HEK293T (cell line): ENCODE measurements around the gene PC.

Source experiments
- CTCF ChIA-PET: fragments of 350-600 bp; formaldehyde crosslinking; extraction: SDS; loops from one replicate; lab custom pipeline; 2021; ENCODE audit warnings: antibody characterized with exemption, inconsistent platforms; lab: Yijun Ruan, JAX
- POLR2A ChIA-PET: fragments of 350-600 bp; formaldehyde crosslinking; extraction: SDS; loops from one replicate; lab custom pipeline; 2020; ENCODE audit warnings: antibody characterized with exemption, inconsistent platforms; lab: Yijun Ruan, JAX
- DNase-seq: peaks from one replicate; pipeline ENCODE4 v3.0.0; 2012; ENCODE audit warnings: mixed read lengths; ENCODE audit errors: extremely low spot score
- ARNT ChIP-seq: fragments of 450-650 bp; IDR thresholded peaks from 2 replicates; pipeline ENCODE4 v1.6.1; 2017; ENCODE audit warnings: mild to moderate bottlenecking
- BHLHE40 ChIP-seq: fragments of 450-650 bp; IDR thresholded peaks from 2 replicates; pipeline ENCODE4 v1.6.1; 2016; ENCODE audit warnings: mild to moderate bottlenecking, moderate library complexity, borderline replicate concordance
- CTBP1 ChIP-seq: fragments of 450-650 bp; IDR thresholded peaks from 2 replicates; pipeline ENCODE4 v1.6.1; 2016; ENCODE audit warnings: borderline replicate concordance
- ELF4 ChIP-seq: fragments of 450-650 bp; IDR thresholded peaks from 2 replicates; pipeline ENCODE4 v1.6.1; 2017; ENCODE audit warnings: antibody characterized with exemption
- FOXA1 ChIP-seq: fragments of 450-650 bp; IDR thresholded peaks from 2 replicates; pipeline ENCODE4 v1.6.1; 2016; ENCODE audit warnings: mild to moderate bottlenecking
- FOXK2 ChIP-seq: fragments of 450-650 bp; IDR thresholded peaks from 2 replicates; pipeline ENCODE4 v1.6.1; 2016; ENCODE audit warnings: mild to moderate bottlenecking
- FOXM1 ChIP-seq: fragments of 450-650 bp; IDR thresholded peaks from 2 replicates; pipeline ENCODE4 v1.6.1; 2017; ENCODE audit warnings: mild to moderate bottlenecking, borderline replicate concordance
- HDGF ChIP-seq: fragments of 450-650 bp; IDR thresholded peaks from 2 replicates; pipeline ENCODE4 v1.6.1; 2017; ENCODE audit warnings: antibody characterized with exemption, borderline replicate concordance
- L3MBTL2 ChIP-seq: fragments of 450-650 bp; conservative IDR thresholded peaks from 2 replicates; pipeline ENCODE4 v1.6.1; 2016; ENCODE audit warnings: mild to moderate bottlenecking
- LEF1 ChIP-seq: fragments of 450-650 bp; IDR thresholded peaks from 2 replicates; pipeline ENCODE4 v1.6.1; 2017; ENCODE audit warnings: mild to moderate bottlenecking, borderline replicate concordance
- NFRKB ChIP-seq: fragments of 450-650 bp; IDR thresholded peaks from 2 replicates; pipeline ENCODE4 v1.6.1; 2016; ENCODE audit warnings: mild to moderate bottlenecking, moderate library complexity
- SP1 ChIP-seq: fragments of 450-650 bp; IDR thresholded peaks from 2 replicates; pipeline ENCODE4 v1.6.1; 2017
- SUZ12 ChIP-seq: fragments of 450-650 bp; IDR thresholded peaks from 2 replicates; pipeline ENCODE4 v1.6.1; 2016; ENCODE audit warnings: mild to moderate bottlenecking
- TARDBP ChIP-seq: fragments of 450-650 bp; IDR thresholded peaks from 2 replicates; pipeline ENCODE4 v1.6.1; 2016
- ZNF384 ChIP-seq: fragments of 450-650 bp; IDR thresholded peaks from 2 replicates; pipeline ENCODE4 v1.6.1; 2016
- TF ChIP-seq, protein P1 (sequence below): fragments of 450-650 bp; IDR thresholded peaks from 2 replicates; pipeline ENCODE4 v1.6.1; 2016

Gene PC

DNA sequence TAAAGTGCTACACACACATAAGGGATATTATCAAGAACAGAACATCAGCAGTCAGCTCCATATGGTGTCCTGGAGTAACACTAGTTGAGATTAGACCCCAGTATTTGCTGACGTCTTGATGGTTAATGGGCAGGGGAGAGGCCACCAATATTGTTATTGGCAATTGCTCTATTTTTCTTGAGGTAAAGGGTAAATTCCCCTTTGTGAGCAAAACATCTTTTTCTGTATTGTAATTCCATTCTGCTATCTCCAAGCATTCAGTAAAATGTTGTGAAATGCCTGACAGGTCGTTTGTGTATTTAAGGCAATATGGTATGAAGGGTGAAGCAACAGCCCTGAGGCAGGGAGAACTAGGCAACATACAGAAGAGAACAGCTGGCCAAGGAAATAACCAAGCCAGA, 21.9 kb downstream of the PC start:
- CTCF ChIA-PET = interaction anchor here (1.0 kb wide), 1 partner anchor 19 kb away, joined by 3 read pairs; no protein-coding TSS in a partner anchor
- DNase-seq = no peak
- POLR2A ChIA-PET = no interaction called here
- TF ChIP-seq L3MBTL2 (no peak), LEF1 (no peak), ZNF384 (no peak), FOXA1 (no peak), HDGF (no peak), BHLHE40 (no peak), ELF4 (no peak), FOXK2 (no peak), CTBP1 (no peak), TARDBP (no peak), SP1 (no peak), SUZ12 (no peak), NFRKB (no peak)
- TF ChIP-seq, protein P1, sequence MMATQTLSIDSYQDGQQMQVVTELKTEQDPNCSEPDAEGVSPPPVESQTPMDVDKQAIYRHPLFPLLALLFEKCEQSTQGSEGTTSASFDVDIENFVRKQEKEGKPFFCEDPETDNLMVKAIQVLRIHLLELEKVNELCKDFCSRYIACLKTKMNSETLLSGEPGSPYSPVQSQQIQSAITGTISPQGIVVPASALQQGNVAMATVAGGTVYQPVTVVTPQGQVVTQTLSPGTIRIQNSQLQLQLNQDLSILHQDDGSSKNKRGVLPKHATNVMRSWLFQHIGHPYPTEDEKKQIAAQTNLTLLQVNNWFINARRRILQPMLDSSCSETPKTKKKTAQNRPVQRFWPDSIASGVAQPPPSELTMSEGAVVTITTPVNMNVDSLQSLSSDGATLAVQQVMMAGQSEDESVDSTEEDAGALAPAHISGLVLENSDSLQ = no peak

DNA sequence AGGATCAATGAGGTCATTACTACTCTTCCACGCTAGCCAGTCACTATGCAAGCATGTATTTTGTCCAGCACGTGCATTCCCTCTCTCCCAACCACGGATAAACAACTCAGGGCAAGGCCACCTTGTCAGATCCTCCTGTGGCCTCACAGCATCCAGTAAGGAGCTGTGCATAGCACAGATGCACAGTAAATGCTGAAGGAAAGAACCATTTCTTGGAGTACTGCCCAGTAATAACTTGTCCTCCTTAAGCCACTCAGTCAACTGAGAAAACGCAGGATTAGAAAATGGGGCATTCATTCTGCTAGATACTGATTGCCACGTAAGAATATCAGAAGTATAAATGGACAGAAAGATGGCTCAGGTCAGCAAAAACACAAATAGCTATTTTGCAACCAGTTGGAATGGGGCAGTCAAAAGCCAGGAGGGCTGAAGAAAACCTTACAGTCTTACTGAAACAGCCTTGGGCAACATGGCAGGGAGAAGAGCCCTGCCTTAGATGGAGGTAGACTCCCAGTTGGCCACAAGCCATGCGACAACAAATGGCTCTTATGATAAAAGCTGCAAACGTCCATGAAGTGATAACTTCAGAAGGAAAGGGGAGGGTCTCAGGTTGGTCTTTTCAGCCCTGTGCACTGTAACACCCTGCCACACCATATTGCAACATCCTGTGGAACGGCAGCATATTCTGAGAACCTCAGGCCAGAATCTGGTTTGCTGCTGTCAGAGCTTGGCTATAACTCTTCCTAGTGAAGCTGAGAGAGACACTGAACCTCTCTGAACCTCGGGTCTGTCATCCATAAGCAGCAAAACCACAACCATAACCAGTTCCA, 23.0 kb downstream of the PC start:
- POLR2A ChIA-PET = no interaction called here
- TF ChIP-seq BHLHE40 = no peak
- TF ChIP-seq ARNT = no peak
- TF ChIP-seq FOXA1 = no peak
- TF ChIP-seq NFRKB = no peak
- no peak for TF ChIP-seq FOXK2
- no peak for TF ChIP-seq FOXM1
- no peak for TF ChIP-seq ELF4
- no peak for TF ChIP-seq SP1
- no peak for TF ChIP-seq SUZ12
- no peak for TF ChIP-seq ZNF384
- TF ChIP-seq CTBP1 = no peak
- no peak for TF ChIP-seq LEF1
- TF ChIP-seq L3MBTL2 = no peak
- TF ChIP-seq HDGF = no peak
- CTCF ChIA-PET = interaction anchor here (0.6 kb wide), 1 partner anchor 458 kb away, joined by 3 read pairs; no protein-coding TSS in a partner anchor
- DNase-seq = no peak

DNA sequence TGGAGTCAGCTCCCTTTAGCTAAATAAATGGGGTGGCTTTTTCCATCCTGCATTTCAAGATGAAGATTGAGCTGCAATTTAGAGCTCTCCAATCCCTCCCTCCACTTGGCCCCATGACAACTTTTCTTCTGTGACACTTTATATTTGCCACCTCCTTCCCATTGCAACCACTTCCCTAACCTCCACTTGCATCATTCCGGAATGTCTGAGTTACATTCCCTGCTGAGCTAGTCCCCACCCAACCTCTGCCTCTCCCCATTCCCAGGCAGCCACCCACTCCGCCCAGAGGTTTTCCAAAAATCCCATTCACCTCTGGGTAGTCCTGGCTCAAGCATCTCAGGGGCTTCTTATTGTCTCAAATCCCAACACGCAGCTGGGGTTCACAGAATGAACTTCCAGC, 24.7 kb downstream of the PC start:
- ChIA-PET POLR2A (no interaction called here), CTCF (no interaction called here)
- DNase-seq = no peak

DNA sequence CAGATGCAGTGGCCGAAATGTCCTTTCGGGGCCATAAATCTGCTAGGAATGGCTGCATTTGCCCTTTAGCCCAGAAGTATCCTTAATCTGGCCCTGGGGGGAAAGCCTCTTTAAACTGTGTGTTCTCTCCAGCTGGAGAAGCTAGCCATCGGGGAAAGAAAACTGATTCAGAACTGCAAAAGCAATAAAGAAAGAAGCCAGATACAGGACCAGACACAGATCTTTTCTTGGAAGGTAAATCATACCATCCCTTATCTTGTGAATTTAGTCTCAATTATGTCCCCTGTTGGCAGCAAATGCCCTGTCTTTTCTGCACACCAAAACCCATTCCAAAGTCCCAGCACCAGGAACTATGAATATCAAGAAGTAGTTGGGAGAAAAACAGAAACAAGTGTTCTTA, 25.6 kb downstream of the PC start:
- no peak for DNase-seq
- TF ChIP-seq BHLHE40 = no peak
- TF ChIP-seq ARNT = no peak
- no peak for TF ChIP-seq NFRKB
- no peak for TF ChIP-seq FOXK2
- no peak for TF ChIP-seq CTBP1
- no peak for TF ChIP-seq TARDBP
- TF ChIP-seq SP1 = no peak
- TF ChIP-seq L3MBTL2 = no peak
- TF ChIP-seq ZNF384 = no peak
- no peak for TF ChIP-seq FOXM1
- TF ChIP-seq LEF1 = no peak
- TF ChIP-seq ELF4 = no peak
- no peak for TF ChIP-seq SUZ12
- TF ChIP-seq FOXA1 = no peak
- no peak for TF ChIP-seq HDGF
- TF ChIP-seq, protein P1 = no peak
- ChIA-PET CTCF (no interaction called here), POLR2A (no interaction called here)

More for the DNA sequence above, 24.7 kb downstream of the PC start:
- no peak for TF ChIP-seq ZNF384
- TF ChIP-seq NFRKB = no peak
- TF ChIP-seq ARNT = no peak
- no peak for TF ChIP-seq HDGF
- no peak for TF ChIP-seq ELF4
- no peak for TF ChIP-seq CTBP1
- TF ChIP-seq FOXK2 = no peak
- no peak for TF ChIP-seq LEF1
- TF ChIP-seq SP1 = no peak
- TF ChIP-seq SUZ12 = no peak
- no peak for TF ChIP-seq FOXM1
- TF ChIP-seq L3MBTL2 = no peak
- no peak for TF ChIP-seq FOXA1
- no peak for TF ChIP-seq BHLHE40
- no peak for TF ChIP-seq TARDBP
- TF ChIP-seq, protein P1 = no peak

DNA sequence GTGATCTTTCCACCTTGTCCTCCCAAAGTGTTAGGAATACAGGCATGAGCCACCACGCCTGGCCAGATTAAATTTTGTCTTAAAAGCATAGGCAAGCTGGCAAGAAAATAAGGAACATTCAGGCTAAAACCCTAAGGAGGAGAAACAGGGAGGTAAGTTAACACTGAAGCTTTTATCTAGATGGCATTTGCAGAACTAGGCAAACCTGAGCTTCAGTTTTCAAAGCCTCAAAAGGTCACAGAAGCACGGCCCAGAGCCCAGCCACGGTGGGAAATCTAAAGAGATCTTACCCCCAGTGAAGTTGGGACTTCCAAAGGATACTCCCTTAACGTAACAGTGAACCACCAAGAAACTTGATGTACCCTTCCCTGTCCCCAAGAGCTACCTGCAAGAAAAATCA, 28.4 kb downstream of the PC start:
- POLR2A ChIA-PET = no interaction called here

More for the DNA sequence above, 28.4 kb downstream of the PC start:
- DNase-seq = no peak
- TF ChIP-seq LEF1 = no peak
- no peak for TF ChIP-seq FOXM1
- TF ChIP-seq ARNT = no peak
- no peak for TF ChIP-seq L3MBTL2
- TF ChIP-seq FOXK2 = no peak
- no peak for TF ChIP-seq ELF4
- no peak for TF ChIP-seq SP1
- TF ChIP-seq SUZ12 = no peak
- TF ChIP-seq CTBP1 = no peak
- TF ChIP-seq TARDBP = no peak
- TF ChIP-seq, protein P1 = no peak
- TF ChIP-seq NFRKB = no peak
- no peak for TF ChIP-seq ZNF384
- no peak for TF ChIP-seq HDGF
- TF ChIP-seq BHLHE40 = no peak
- no peak for TF ChIP-seq FOXA1
- CTCF ChIA-PET = interaction anchor here (0.7 kb wide), 1 partner anchor 140 kb away, joined by 3 read pairs; no protein-coding TSS in a partner anchor
